Neural cell (in vitro differentiated cells): ENCODE results near the gene CDKAL1.

ENCODE experiments used
- EP300 ChIP-seq: fragments of 450-650 bp; conservative IDR thresholded peaks from 2 replicates; pipeline ENCODE4 v1.6.1; 2014; ENCODE audit warnings: antibody characterized with exemption, mild to moderate bottlenecking, moderate library complexity; ENCODE audit not compliant: poor library complexity, severe bottlenecking
- EZH2 ChIP-seq: fragments of 200-600, 300-800 bp; shearing (Covaris generic), sonication (generic); IDR thresholded peaks from 2 replicates; pipeline ENCODE4 v1.6.1; 2014; ENCODE audit warnings: antibody characterized with exemption, low read length, borderline replicate concordance, mild to moderate bottlenecking; ENCODE audit not compliant: insufficient read depth, poor library complexity, severe bottlenecking
- TF ChIP-seq, protein P1 (sequence below): fragments of 450-650 bp; IDR thresholded peaks from 2 replicates; pipeline ENCODE4 v1.5.1; 2014; ENCODE audit warnings: antibody characterized with exemption, mild to moderate bottlenecking, moderate library complexity; ENCODE audit not compliant: poor library complexity, severe bottlenecking

DNA sequence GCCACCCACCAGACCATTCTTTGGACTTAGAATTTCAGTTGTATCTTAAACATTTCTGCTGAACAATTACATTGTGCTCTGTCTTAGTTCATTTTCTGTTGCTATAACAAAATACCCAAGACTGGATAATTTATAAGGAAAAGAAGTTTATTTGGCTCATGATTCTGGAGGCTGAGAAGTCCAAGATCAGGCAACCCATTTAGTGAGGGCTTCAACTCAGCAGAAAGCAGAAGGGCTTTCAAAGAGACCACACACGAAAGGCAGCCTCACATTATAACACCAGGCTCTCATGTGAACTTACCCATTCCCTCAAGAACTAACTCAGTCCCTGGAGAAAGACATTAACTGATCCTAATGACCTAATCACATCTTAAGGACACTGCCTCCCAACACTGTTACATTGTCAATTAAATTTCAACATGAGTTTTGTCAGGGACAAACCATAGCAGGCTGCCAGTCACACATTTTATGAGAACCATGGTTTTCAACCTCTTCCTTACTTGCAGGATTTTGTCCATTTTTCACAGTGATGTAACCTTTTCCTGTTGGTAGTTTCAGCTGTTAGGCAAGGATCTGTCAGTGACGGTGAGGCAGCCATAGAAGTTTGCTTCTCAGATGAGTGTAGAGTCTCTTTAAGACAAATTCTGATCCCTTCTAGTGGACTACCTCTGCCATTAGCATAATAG lies 659.7 kb downstream of the CDKAL1 start:
- TF ChIP-seq, protein P1, sequence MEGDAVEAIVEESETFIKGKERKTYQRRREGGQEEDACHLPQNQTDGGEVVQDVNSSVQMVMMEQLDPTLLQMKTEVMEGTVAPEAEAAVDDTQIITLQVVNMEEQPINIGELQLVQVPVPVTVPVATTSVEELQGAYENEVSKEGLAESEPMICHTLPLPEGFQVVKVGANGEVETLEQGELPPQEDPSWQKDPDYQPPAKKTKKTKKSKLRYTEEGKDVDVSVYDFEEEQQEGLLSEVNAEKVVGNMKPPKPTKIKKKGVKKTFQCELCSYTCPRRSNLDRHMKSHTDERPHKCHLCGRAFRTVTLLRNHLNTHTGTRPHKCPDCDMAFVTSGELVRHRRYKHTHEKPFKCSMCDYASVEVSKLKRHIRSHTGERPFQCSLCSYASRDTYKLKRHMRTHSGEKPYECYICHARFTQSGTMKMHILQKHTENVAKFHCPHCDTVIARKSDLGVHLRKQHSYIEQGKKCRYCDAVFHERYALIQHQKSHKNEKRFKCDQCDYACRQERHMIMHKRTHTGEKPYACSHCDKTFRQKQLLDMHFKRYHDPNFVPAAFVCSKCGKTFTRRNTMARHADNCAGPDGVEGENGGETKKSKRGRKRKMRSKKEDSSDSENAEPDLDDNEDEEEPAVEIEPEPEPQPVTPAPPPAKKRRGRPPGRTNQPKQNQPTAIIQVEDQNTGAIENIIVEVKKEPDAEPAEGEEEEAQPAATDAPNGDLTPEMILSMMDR, result no peak
- TF ChIP-seq EZH2, result no peak
- TF ChIP-seq EP300, result no peak
